GM12864 (cell line): Measurements from ENCODE around the gene ADAMTS2.

Source experiments
- DNase-seq: peaks from one replicate; pipeline ENCODE4 v3.0.0-alpha.2; 2011; ENCODE audit warnings: low read depth
- H3K4me3 ChIP-seq: 2 replicates; pipeline ENCODE4 v1.5.1; 2011; ENCODE audit warnings: mild to moderate bottlenecking, low read depth, low read length, control low read depth
- CTCF ChIP-seq: IDR thresholded peaks from 2 replicates; pipeline ENCODE4 v1.5.1; 2011; ENCODE audit warnings: low read depth, mild to moderate bottlenecking, moderate library complexity, low read length, control low read depth, inconsistent platforms; ENCODE audit errors: missing control alignments

The ADAMTS2 gene

GRCh38 chr5:179184521-179185050 is 160.7 kb downstream of the ADAMTS2 start:
- DNase-seq, result no peak
- H3K4me3 ChIP-seq, result no peak overlapping the region
- no peak for TF ChIP-seq CTCF

GRCh38 chr5:179183481-179183880 is 161.8 kb downstream of the ADAMTS2 start:
- H3K4me3 ChIP-seq, result no peak overlapping the region
- no peak for DNase-seq
- TF ChIP-seq CTCF, result no peak

- DNase-seq, result no peak
- no peak overlapping the region for H3K4me3 ChIP-seq
- no peak for TF ChIP-seq CTCF
Observed at GRCh38 chr5:179182601-179183000, 162.7 kb downstream of the ADAMTS2 start.

- no peak for DNase-seq
- TF ChIP-seq CTCF, result no peak
- no peak overlapping the region for H3K4me3 ChIP-seq
Observed at GRCh38 chr5:179181988-179182387, 163.3 kb downstream of the ADAMTS2 start.

- no peak for DNase-seq
- no peak for TF ChIP-seq CTCF
- no peak overlapping the region for H3K4me3 ChIP-seq
Observed at GRCh38 chr5:179180921-179181645, 164.2 kb downstream of the ADAMTS2 start.

- no peak for DNase-seq
- no peak overlapping the region for H3K4me3 ChIP-seq
- TF ChIP-seq CTCF, result no peak
Observed at GRCh38 chr5:179180061-179180610, 165.1 kb downstream of the ADAMTS2 start.
